Measurements from ENCODE around the gene MGAT5B.

GRCh38 chr17:76938009-76938408 is 69.8 kb downstream of the MGAT5B start:
- TF ChIP-seq POLR2A (IDR thresholded peaks at IDR 0.05; ENCODE audit: low read depth, low read length): no peak
- no peak for TF ChIP-seq POLR2AphosphoS5 (IDR thresholded peaks at IDR 0.05; ENCODE audit: low read depth, low read length)
- TF ChIP-seq TAF1 (IDR thresholded peaks at IDR 0.05; ENCODE audit: borderline replicate concordance, low read depth, low read length): no peak

All from GM12892 (cell line).